ENCODE results near the gene IL31RA.

The IL31RA gene

DNA sequence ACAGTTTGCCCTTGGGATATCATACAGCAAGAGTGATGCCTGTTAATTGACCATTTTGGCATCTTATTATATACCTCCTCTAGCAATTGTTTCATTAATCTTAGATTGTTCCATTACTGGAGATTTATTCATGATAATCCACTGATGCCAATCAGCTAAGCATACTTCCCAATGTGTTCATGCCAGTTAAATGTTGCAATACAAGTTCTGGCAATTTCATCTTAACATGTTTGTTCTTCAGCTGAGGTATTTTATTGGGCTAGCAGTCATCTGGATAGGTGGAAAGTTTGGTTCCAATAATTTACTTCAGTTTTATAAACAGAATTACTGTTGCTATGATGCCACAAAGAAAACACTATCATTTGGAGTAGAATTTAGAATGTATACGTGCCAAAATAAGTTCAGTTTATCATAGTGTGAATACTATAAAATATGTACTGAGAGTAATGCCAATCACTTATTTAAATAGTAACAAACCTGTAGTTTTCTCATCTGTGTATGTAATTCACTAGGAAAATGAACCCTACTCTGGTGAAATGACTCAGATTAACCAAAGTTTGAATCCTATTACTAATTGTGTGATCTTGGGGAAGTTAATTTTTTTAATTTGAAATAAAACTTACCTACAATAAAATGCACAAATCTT, 27.9 kb upstream of the IL31RA start:
- TF ChIP-seq, protein P1, sequence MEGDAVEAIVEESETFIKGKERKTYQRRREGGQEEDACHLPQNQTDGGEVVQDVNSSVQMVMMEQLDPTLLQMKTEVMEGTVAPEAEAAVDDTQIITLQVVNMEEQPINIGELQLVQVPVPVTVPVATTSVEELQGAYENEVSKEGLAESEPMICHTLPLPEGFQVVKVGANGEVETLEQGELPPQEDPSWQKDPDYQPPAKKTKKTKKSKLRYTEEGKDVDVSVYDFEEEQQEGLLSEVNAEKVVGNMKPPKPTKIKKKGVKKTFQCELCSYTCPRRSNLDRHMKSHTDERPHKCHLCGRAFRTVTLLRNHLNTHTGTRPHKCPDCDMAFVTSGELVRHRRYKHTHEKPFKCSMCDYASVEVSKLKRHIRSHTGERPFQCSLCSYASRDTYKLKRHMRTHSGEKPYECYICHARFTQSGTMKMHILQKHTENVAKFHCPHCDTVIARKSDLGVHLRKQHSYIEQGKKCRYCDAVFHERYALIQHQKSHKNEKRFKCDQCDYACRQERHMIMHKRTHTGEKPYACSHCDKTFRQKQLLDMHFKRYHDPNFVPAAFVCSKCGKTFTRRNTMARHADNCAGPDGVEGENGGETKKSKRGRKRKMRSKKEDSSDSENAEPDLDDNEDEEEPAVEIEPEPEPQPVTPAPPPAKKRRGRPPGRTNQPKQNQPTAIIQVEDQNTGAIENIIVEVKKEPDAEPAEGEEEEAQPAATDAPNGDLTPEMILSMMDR (IDR thresholded peaks at IDR 0.05; ENCODE audit: control insufficient read depth, extremely low read depth, insufficient read depth) = no peak
- DNase-seq (ENCODE audit: low read depth) = peak; percentile 98
- H3K4me3 ChIP-seq (ENCODE audit: low read depth, low read length) = no peak overlapping the region

DNA sequence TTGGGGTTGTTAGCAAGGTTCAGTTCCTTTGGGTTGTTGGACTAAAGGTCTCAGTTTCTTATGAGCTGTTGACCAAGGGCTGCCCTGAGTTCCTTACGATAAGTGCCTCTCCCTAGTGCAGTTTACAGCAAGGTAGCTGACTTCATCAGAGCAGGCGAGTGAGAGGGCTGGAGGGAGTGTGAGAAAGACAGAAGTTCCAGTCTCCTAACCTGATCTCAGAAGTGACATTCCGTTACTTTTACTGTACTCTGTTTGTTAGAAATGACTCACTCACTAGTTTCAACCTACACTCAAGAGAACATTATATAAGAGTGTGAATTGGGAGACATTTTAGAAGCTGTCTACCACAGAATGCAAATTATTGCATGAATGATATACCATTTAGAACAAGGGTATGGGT, 21.2 kb upstream of the IL31RA start:
- H3K4me3 ChIP-seq (ENCODE audit: low read depth, low read length) = no peak overlapping the region
- DNase-seq (ENCODE audit: low read depth) = no peak
- TF ChIP-seq, protein P1 (IDR thresholded peaks at IDR 0.05; ENCODE audit: control insufficient read depth, extremely low read depth, insufficient read depth) = no peak

DNA sequence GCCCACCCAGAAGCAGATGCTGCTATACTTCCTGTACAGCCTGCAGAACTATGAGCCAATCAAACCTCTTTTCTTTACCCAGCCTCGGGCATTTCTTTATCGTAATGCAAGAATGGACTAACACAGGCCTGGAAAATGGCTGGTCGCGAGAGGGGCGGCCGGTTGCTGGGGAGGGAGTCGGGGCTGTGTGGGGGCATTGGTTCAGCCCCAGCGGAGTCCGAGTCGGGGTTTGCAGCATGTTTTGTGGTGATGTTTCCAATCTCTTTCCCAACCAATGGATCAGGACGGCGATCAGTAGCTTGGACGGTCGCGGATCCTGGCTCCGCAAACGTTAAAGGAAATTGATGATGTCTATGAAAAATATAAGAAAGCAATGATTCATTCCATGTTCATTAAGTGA, 18.7 kb upstream of the IL31RA start:
- TF ChIP-seq, protein P1 (IDR thresholded peaks at IDR 0.05; ENCODE audit: control insufficient read depth, extremely low read depth, insufficient read depth) = no peak
- DNase-seq (ENCODE audit: low read depth) = no peak
- H3K4me3 ChIP-seq (ENCODE audit: low read depth, low read length) = no peak overlapping the region

DNA sequence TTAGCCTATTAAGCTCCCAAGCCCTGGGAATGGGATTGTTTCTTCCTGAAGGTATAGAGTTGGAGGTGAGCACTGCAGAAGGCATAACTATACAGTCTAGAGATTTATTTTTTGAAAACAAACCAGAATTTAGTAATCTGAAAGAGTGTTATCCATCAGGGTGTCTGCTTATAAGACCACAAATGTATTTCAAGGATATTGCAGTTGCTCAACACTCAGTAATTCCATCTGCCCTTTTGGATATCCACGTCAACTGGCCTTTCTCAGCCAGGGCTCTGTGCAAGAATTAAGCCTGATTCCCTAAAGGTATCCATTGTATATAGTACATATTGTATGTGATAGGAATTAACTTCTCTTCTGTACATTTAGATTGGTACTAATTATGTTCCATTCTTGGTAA, 15.0 kb upstream of the IL31RA start:
- no peak for DNase-seq (ENCODE audit: low read depth)
- TF ChIP-seq, protein P1 (IDR thresholded peaks at IDR 0.05; ENCODE audit: control insufficient read depth, extremely low read depth, insufficient read depth) = no peak
- no peak overlapping the region for H3K4me3 ChIP-seq (ENCODE audit: low read depth, low read length)

DNA sequence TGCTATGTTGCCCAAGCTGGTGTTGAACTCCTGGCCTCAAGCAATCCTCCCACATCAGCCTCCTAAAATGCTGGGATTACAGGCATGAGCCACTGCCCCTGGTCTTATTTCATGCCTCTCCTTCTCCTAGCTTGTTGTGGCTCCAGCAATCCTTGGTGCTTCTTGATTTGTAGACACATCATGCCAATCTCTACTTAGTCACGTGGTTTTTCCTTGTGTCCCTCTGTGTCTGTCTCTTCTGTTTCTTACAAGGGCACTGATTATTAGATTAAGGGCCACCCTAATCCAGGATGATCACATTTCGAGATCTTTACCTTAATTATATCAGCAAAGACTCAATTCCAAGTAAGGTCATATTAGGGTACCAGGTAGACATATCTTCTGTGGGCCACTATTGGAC, 9.2 kb upstream of the IL31RA start:
- TF ChIP-seq, protein P1 (IDR thresholded peaks at IDR 0.05; ENCODE audit: control insufficient read depth, extremely low read depth, insufficient read depth) = no peak
- no peak for DNase-seq (ENCODE audit: low read depth)
- no peak overlapping the region for H3K4me3 ChIP-seq (ENCODE audit: low read depth, low read length)

DNA sequence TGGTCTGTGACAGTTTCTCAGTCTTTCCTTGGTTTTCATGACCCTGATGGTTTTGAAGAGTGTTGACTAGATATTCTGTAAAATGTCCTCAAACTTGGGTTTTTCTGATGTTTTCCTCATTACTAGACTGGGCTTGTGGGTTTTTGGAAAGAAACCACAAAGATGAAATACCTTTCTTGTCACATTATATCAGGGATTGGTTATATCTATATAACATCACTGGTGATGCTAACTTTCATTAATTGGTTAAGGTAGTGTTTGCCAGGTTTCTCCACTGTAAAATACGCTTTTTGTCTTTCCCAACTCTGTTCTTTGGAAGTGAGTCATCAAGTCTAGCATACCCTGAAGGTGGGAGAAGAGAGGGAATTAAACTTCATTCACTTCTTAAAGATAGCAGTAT, 3.3 kb upstream of the IL31RA start:
- TF ChIP-seq, protein P1 (IDR thresholded peaks at IDR 0.05; ENCODE audit: control insufficient read depth, extremely low read depth, insufficient read depth) = no peak
- no peak overlapping the region for H3K4me3 ChIP-seq (ENCODE audit: low read depth, low read length)

DNA sequence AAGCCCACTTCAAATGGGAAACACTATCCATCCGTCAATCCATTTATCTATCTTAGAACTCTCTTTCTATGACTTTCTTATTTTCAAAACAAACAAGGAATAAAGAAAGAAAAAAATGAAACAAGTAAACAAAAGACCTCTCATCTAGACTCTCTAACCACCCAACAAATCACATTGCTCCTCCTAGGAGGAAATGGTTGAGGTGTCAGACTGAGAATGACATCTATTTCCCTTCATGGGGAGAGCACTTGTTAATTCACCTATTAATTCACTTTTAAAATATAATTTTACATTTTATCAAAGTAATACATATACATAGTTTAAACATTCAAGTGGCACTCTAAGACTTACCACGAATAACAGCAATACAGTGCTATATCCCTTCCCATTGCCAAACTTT, 2.4 kb upstream of the IL31RA start:
- no peak overlapping the region for H3K4me3 ChIP-seq (ENCODE audit: low read depth, low read length)
- TF ChIP-seq, protein P1 (IDR thresholded peaks at IDR 0.05; ENCODE audit: control insufficient read depth, extremely low read depth, insufficient read depth) = no peak
- DNase-seq (ENCODE audit: low read depth) = no peak

More for the DNA sequence above, 3.3 kb upstream of the IL31RA start:
- DNase-seq (ENCODE audit: low read depth) = no peak

Measured in LNCaP clone FGC (cell line).